Fibroblast of pulmonary artery (primary cell): ENCODE results near the gene PCK1.

Experiments
- DNase-seq: peaks from one replicate; pipeline ENCODE4 v3.0.0-alpha.2; 2010; ENCODE audit warnings: low read depth
- H3K4me3 ChIP-seq: replicated peaks from 2 replicates; pipeline ENCODE4 v1.5.1; 2011; ENCODE audit warnings: low read depth, mild to moderate bottlenecking, control low read depth, low read length, moderate library complexity
- TF ChIP-seq, protein P1 (sequence below): IDR thresholded peaks from 2 replicates; pipeline ENCODE4 v1.5.1; 2011; ENCODE audit warnings: mild to moderate bottlenecking, control low read depth, low read length, inconsistent platforms; ENCODE audit errors: missing control alignments

Gene PCK1

DNA sequence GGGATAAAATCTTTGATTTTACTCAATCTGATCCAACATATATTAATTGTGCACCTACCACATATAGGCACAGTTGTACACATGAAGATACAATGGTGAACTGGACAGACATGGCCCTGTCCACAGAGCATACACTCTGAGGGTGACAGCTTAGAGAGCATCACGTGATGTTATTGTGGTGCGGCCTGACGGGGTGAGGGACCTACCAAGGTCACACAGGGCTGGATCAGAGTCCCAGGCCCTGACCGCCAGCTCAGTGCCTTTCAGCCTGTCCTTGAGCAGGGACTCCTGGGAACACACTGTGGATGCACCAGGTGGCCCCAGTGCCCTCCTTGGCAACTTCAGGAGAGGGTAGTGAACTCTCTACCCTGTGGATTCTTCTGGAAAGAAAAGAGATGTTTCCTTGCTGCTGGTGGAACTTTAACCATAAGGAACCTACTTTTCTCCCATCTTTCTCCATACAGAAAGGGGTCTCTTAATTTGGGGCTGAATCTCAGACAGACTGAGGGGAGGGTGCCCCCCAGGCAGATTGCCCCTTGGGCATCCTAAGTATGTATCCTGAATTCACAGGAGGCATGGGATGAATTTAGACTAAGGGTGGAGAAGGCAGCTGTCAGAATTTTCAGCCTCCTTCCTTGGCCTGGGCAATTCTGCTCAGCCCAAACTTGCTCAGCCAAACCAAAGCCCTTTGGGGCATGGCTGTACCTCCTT is 26.5 kb downstream of the PCK1 start:
- TF ChIP-seq, protein P1, sequence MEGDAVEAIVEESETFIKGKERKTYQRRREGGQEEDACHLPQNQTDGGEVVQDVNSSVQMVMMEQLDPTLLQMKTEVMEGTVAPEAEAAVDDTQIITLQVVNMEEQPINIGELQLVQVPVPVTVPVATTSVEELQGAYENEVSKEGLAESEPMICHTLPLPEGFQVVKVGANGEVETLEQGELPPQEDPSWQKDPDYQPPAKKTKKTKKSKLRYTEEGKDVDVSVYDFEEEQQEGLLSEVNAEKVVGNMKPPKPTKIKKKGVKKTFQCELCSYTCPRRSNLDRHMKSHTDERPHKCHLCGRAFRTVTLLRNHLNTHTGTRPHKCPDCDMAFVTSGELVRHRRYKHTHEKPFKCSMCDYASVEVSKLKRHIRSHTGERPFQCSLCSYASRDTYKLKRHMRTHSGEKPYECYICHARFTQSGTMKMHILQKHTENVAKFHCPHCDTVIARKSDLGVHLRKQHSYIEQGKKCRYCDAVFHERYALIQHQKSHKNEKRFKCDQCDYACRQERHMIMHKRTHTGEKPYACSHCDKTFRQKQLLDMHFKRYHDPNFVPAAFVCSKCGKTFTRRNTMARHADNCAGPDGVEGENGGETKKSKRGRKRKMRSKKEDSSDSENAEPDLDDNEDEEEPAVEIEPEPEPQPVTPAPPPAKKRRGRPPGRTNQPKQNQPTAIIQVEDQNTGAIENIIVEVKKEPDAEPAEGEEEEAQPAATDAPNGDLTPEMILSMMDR = no peak
- no peak for DNase-seq
- H3K4me3 ChIP-seq = no peak overlapping the region

DNA sequence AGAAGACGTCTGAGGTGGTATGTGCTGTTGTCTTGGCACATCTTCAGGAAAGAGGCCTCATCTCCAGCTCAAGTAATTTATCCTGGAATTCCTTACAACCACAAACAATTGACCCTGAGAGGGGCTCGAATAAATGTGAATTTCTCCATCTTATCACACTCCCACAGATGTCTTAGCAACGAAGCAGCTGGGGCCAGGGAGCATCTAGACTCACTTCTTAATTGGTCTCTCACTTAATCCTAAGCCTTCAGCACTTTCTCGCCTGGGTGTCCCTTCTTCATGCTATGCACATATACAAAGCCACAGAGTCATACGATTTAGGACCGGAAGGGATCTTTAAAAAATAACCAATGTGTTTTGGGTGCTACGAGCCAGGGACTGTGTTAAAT is 27.1 kb downstream of the PCK1 start:
- DNase-seq = no peak
- no peak overlapping the region for H3K4me3 ChIP-seq
- TF ChIP-seq, protein P1 = no peak

DNA sequence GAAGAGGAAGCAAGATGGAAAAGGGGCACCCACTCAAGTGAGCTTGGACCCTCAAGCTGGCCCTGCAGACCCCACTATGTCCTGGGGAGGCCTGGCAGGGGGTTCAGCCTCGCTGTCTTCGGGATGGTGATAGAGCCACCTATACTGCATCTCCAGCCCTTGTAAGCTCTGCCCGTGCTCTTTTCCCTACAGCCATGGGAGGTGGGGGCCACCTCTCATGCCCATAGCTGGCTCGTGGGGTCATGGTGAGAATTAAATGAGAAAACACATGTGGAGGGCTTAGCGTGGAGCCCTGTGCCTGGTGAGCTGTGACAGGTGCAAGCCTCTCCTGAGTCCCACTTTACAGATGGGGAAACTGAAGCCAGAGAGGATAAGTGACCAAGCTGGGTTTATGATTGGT is 27.7 kb downstream of the PCK1 start:
- DNase-seq = no peak
- TF ChIP-seq, protein P1 = no peak

DNA sequence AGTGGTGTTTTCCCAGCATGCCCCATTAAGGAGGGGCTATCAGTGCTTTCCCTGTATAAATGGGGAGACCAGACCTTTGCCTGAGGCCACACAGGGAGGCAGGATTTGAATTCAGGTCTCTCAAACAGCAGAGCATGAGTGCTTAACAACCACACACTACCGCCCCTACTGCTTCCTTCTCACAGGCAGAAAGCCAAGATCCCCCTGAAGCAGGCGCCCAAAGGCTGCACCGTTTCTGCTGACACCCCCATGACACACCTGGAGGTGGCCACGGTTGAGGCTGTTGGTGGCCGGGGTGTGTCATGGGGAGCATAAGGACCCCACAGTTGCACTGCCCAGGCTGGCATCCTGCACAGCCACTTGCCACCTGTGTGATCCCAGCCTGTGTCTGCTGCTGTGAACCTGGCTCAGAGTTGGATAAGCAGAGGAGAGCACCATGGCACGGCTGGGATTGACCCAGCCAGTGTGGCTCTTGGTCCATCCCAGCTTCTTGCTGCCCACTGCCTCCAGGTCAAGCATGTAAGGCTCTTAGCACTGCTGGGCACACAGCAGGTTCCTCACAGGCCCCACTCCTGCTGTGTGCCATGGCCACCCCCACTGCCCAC is 28.3 kb downstream of the PCK1 start:
- TF ChIP-seq, protein P1 = no peak
- no peak for DNase-seq
- no peak overlapping the region for H3K4me3 ChIP-seq

More for the DNA sequence above, 27.7 kb downstream of the PCK1 start:
- no peak overlapping the region for H3K4me3 ChIP-seq

DNA sequence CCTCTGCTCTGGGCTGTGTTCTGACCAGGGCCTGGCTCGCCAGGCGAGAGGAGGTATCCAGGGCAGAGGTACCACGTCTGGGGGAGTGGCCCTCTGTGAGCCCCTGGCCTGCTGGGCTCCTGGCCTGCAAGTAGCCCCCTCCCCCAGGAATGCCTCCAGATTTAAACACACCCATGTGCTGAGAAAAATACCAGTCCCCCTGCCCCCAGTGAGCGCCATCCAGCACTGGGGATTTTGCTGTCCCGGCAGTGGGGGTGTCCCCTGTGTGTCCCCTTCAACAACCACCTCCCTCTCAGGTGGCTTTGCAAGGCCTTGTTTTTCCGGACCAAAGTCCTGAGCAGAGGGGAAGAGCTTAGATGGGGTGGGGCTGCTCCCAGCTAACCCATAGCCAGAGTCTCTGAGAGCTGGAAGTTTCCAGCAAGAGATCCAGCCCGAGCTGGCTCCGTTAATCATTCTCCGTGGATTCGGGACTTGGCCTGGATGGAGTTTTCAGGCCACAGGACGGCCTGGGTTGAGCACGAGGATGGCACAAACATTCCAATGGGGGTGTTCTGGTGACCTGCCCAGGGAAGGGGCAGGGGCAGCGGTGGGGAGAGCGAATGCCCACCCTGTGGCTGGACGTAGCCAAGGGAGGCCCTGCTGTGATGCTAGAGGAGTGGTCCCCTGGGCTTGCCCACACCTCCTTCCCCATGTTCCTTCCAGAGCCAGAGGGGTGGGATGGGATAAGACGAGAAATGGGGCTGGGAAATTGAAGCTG is 29.0 kb downstream of the PCK1 start:
- DNase-seq = no peak
- no peak overlapping the region for H3K4me3 ChIP-seq
- TF ChIP-seq, protein P1 = no peak

DNA sequence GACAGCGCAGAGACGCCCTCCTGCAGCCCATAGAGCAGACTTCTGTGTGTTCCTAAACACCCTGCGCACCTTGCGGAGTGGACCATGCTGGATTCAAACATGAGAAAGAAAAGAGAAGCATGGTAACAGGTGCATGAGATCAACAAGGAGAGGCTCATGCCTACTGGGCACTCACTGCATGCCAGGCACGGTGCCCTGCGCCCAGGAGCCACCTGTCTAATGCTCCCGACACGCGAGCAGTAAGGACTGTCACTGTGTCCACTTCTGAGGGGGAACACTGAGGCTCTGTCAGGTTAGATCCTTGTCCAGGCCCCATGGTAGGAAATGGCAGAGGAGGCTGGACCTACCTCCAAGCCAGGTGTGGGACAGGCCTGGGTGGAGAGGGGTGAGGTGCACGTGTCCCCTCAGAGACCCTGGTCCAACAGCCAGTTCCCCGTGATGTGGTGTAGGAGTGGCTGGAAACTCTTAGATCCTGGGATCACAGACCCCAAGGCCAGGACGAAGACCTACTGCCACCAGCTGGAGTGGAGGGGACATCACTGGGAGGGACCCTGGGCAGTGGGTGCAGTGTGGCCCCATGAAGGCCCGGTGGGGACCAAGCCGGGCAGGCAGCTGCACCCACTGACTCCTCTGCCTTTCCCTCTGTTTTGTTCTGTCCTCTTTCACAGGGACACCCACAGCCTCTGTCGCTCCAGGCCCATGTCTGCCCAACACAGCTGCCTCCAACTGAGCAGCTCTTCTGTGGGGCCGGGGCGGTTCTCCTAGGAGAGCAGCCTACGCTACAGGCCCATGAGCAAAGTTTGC is 29.8 kb downstream of the PCK1 start:
- DNase-seq = no peak
- H3K4me3 ChIP-seq = no peak overlapping the region
- TF ChIP-seq, protein P1 = no peak
